B cell (primary cell): ENCODE data around the gene PALLD. TPM values are rescaled to one million over a fixed set of nuclear protein-coding genes. Genes with fewer than 3 reads are reported as not detected.

Source experiments
- ATAC-seq: fragments of 200-7000 bp; cut with Tn5 transposase; one replicate; pipeline ENCODE4 v1.10.0; 2021; ENCODE audit warnings: low read depth, mild to moderate bottlenecking, moderate number of reproducible peaks, moderate library complexity
- CTCF ChIA-PET: fragments of 350-600 bp; sonication (Branson Sonifier 250); formaldehyde crosslinking; loops from one replicate; lab custom pipeline; 2021; ENCODE audit warnings: antibody characterized with exemption, inconsistent platforms; lab: Charles Lee
- POLR2A ChIA-PET: fragments of 350-600 bp; sonication (Branson Sonifier 250); formaldehyde crosslinking; loops from one replicate; lab custom pipeline; 2021; ENCODE audit warnings: antibody characterized with exemption; lab: Charles Lee
- DNase-seq: peaks from one replicate; pipeline ENCODE4 v3.0.0; 2013
- H2AFZ ChIP-seq: 2 replicates; pipeline ENCODE4 v1.6.1; 2012; ENCODE audit warnings: mild to moderate bottlenecking, low read depth, low read length; ENCODE audit not compliant: insufficient read depth, poor library complexity, severe bottlenecking
- H3K27ac ChIP-seq, 2 donors: 1 replicate in 1 of 2; 2 replicates in 1 of 2; pipeline ENCODE4 v1.5.1; 2012 to 2013; ENCODE audit warnings: low read length in 2 of 2, mild to moderate bottlenecking in 2 of 2, moderate library complexity in 1 of 2
- H3K27me3 ChIP-seq, 4 experiments: fragments of 200-600 bp in 1 of 4; sonication (generic) in 1 of 4; replicated peaks in 1 of 4; 1 replicate in 2 of 4; 2 replicates in 2 of 4; pipeline versions ENCODE4 v1.6.1 to v1.7.0; 2013 to 2016; ENCODE audit warnings: low read length in 3 of 4, mild to moderate bottlenecking in 2 of 4, mixed read lengths in 1 of 4, moderate library complexity in 1 of 4; ENCODE audit not compliant: insufficient read depth in 4 of 4, control insufficient read depth in 3 of 4; ENCODE audit errors: control extremely low read depth in 1 of 4
- H3K36me3 ChIP-seq, 2 experiments: replicated peaks in 1 of 2; 1 replicate in 1 of 2; 2 replicates in 1 of 2; pipeline versions ENCODE4 v1.6.1 to v1.7.1; 2013; ENCODE audit warnings: low read length in 1 of 2; ENCODE audit not compliant: insufficient read depth in 2 of 2, control insufficient read depth in 1 of 2; ENCODE audit errors: control extremely low read depth in 1 of 2, extremely low read depth in 1 of 2
- H3K4me1 ChIP-seq, 2 donors: fragments of 200-600 bp in 1 of 2; sonication (generic) in 1 of 2; 1 replicate in 1 of 2; 2 replicates in 1 of 2; pipeline versions ENCODE4 v1.5.1 to v1.6.1; 2013 to 2017; ENCODE audit warnings: low read length in 2 of 2; ENCODE audit not compliant: control insufficient read depth in 2 of 2, insufficient read depth in 2 of 2
- H3K4me2 ChIP-seq: replicated peaks from 2 replicates; pipeline ENCODE3; 2012; ENCODE audit warnings: mild to moderate bottlenecking, low read depth, low read length; ENCODE audit not compliant: poor library complexity, severe bottlenecking
- H3K4me3 ChIP-seq, 5 experiments: fragments of 200-600 bp in 1 of 5; sonication (generic) in 1 of 5; 1 replicate in 3 of 5; 2 replicates in 2 of 5; pipeline versions ENCODE4 v1.5.1 to v1.7.0; 2011 to 2016; ENCODE audit warnings: low read length in 4 of 5, mild to moderate bottlenecking in 4 of 5, low read depth in 2 of 5, control low read depth in 1 of 5, moderate library complexity in 1 of 5; ENCODE audit not compliant: insufficient read depth in 1 of 5; ENCODE audit errors: control extremely low read depth in 1 of 5, extremely low read depth in 1 of 5
- H3K79me2 ChIP-seq: fragments of 200-600 bp; sonication (generic); one replicate; pipeline ENCODE4 v1.6.0; 2016; ENCODE audit warnings: low read length; ENCODE audit not compliant: control insufficient read depth, insufficient read depth
- H3K9ac ChIP-seq: fragments of 200-600 bp; sonication (generic); 2 replicates; pipeline ENCODE4 v1.6.1; 2017; ENCODE audit warnings: mild to moderate bottlenecking, low read length, moderate library complexity
- H3K9me3 ChIP-seq, 3 donors: one replicate each; pipeline versions ENCODE4 v1.6.1 to v1.7.1; 2013; ENCODE audit warnings: low read length in 2 of 3; ENCODE audit not compliant: control insufficient read depth in 2 of 3, insufficient read depth in 1 of 3; ENCODE audit errors: control extremely low read depth in 1 of 3
- H4K20me1 ChIP-seq: 2 replicates; pipeline ENCODE4 v1.6.0; 2012; ENCODE audit warnings: mild to moderate bottlenecking, low read length; ENCODE audit not compliant: insufficient read depth, control insufficient read depth, poor library complexity, severe bottlenecking
- H3K27ac Mint-ChIP-seq: one replicate; pipeline ENCODE4 v1.8.0; 2021; ENCODE audit warnings: mixed read lengths
- H3K27me3 Mint-ChIP-seq: one replicate; pipeline ENCODE4 v1.8.0; 2021; ENCODE audit warnings: mixed read lengths
- H3K4me1 Mint-ChIP-seq: one replicate; pipeline ENCODE4 v1.8.0; 2021; ENCODE audit warnings: mixed read lengths
- H3K4me3 Mint-ChIP-seq: one replicate; pipeline ENCODE4 v1.8.0; 2021; ENCODE audit warnings: mixed read lengths
- H3K9me3 Mint-ChIP-seq: one replicate; pipeline ENCODE4 v1.8.0; 2022; ENCODE audit warnings: mixed read lengths; ENCODE audit not compliant: insufficient read depth
- EZH2 ChIP-seq: IDR thresholded peaks from 2 replicates; pipeline ENCODE4 v1.6.1; 2012; ENCODE audit warnings: borderline replicate concordance, low read depth, mild to moderate bottlenecking, moderate library complexity, low read length; ENCODE audit not compliant: insufficient read depth, poor library complexity, severe bottlenecking
- WGBS: methylation state at CpG from one replicate; pipeline ENCODE4 v1.1.5; 2013; ENCODE audit warnings: missing lambda C conversion rate; ENCODE audit not compliant: insufficient coverage; 5-methylcytosine and 5-hydroxymethylcytosine counted together
- intact Hi-C: fragments of 100-400 bp; cut with micrococcal nuclease; formaldehyde crosslinking; loops from one replicate; pipeline ENCODE4 v1.10.0; 2022
- polyA plus RNA-seq: library from polyadenylated mRNA; depleted of rRNA; stranded (reverse); fragments of >200 nt; gene quantifications from 2 replicates; pipeline ENCODE4 v1.2.3, GENCODE V29; 2012
- total RNA-seq, 2 donors: library from RNA; stranded (reverse); fragments of 120-200 nt in 1 of 2; gene quantifications; 1 replicate in 1 of 2; 2 replicates in 1 of 2; pipeline versions ENCODE4 v1.2.3 to v1.2.4, GENCODE V29; 2013 to 2022
- TF ChIP-seq, protein P1 (sequence below): fragments of 200-600 bp; IDR thresholded peaks from one replicate; pipeline ENCODE4 v1.8.0; 2022; ENCODE audit warnings: antibody characterized with exemption, mild to moderate bottlenecking

Gene PALLD
- total and polyA plus RNA-seq, 2 donors (not counting 1 experiment from before 2014, with no cell fraction given), result 0.63 to 0.71 TPM

DNA sequence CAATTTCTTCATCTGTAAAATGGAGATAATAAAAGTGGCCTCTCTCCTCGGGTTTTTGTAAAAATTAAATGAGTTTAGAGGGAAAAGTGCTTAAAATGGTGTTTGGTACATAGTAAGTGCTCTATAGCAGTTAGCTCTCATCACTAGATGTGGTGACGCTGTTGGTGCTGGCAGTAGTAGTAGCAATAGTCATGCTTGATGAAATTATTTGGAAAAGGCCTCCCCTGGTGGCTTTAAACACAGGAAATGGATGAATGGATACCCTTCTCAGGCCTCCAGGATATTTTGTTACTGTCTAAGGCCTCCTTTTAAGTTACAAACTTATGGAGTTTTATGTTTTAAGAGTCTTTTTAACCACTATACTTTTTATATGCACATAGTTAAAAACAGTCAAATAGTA, 370.3 kb downstream of the PALLD start:
- POLR2A ChIA-PET, result no interaction called here
- WGBS, result 92% methylated on average over 2 of the region's 2 CpGs
- Histone ChIP-seq H3K4me3 (no peak overlapping the region), H3K4me1 (no peaks in the 10 kb centered on the region), H3K9me3 (no peaks in the 10 kb centered on the region), H3K79me2 (no peaks in the 10 kb centered on the region), H2AFZ (no peak overlapping the region), H4K20me1 (no peaks in the 10 kb centered on the region), H3K4me2 (no peak overlapping the region), H3K27ac (no peak overlapping the region), H3K36me3 (no peaks in the 10 kb centered on the region), H3K27me3 (no peaks in the 10 kb centered on the region), H3K9ac (no peak overlapping the region)
- ATAC-seq, result no peak
- Mint-ChIP-seq H3K27ac (no peak overlapping the region), H3K4me3 (no peak overlapping the region), H3K4me1 (no peaks in the 10 kb centered on the region), H3K9me3 (no peaks in the 10 kb centered on the region), H3K27me3 (peaks cover 3% of the 10 kb centered on the region)
- CTCF ChIA-PET, result no interaction called here
- intact Hi-C loops, result no loop called here
- TF ChIP-seq, protein P1, sequence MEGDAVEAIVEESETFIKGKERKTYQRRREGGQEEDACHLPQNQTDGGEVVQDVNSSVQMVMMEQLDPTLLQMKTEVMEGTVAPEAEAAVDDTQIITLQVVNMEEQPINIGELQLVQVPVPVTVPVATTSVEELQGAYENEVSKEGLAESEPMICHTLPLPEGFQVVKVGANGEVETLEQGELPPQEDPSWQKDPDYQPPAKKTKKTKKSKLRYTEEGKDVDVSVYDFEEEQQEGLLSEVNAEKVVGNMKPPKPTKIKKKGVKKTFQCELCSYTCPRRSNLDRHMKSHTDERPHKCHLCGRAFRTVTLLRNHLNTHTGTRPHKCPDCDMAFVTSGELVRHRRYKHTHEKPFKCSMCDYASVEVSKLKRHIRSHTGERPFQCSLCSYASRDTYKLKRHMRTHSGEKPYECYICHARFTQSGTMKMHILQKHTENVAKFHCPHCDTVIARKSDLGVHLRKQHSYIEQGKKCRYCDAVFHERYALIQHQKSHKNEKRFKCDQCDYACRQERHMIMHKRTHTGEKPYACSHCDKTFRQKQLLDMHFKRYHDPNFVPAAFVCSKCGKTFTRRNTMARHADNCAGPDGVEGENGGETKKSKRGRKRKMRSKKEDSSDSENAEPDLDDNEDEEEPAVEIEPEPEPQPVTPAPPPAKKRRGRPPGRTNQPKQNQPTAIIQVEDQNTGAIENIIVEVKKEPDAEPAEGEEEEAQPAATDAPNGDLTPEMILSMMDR, result no peak
- no peak for TF ChIP-seq EZH2
- no peak for DNase-seq

DNA sequence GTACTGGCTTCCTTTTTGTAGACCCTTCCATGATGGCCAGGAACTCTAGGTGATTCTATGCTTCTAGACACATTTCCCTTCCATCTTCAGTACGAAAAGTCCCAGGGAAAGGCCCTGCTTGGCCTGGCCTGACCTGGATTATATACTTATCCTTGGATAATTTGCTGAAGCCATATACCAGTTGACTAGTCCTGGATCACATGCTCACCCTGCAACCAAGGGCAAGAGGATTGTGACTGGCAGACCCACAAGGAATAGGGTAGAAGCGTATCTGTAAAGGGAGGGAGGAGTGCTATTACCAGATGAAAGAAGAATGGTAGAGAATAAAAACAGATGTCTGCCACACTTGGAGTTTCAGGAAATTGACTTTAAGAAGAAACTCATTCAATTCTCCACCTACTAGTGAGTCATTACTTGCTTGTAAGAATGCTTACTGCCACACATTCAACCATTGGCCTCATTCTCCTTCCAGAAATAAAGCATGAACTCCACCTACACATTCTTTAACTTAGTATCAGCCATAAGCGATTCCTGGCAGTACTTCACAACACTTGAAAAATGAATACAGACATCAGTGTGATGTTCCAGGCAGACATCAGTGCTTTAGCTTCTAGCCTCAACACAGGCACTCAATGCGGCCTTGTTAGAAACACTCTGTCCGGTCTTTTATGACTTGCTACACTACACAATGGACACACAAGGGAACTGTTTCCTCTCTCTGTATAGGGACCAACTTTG, 371.4 kb downstream of the PALLD start:
- Histone ChIP-seq H4K20me1 (no peaks in the 10 kb centered on the region), H3K36me3 (no peaks in the 10 kb centered on the region), H3K79me2 (no peaks in the 10 kb centered on the region), H3K9ac (no peak overlapping the region), H3K27ac (no peak overlapping the region), H3K4me3 (no peak overlapping the region), H3K27me3 (no peaks in the 10 kb centered on the region), H3K4me2 (no peak overlapping the region), H3K9me3 (no peaks in the 10 kb centered on the region), H3K4me1 (no peaks in the 10 kb centered on the region), H2AFZ (no peak overlapping the region)
- no peaks in the 10 kb centered on the region for H3K9me3 Mint-ChIP-seq
- DNase-seq, result no peak
- TF ChIP-seq EZH2, result no peak
- TF ChIP-seq, protein P1, result no peak
- H3K27me3 Mint-ChIP-seq, result peaks cover 3% of the 10 kb centered on the region
- ChIA-PET POLR2A (no interaction called here), CTCF (no interaction called here)
- intact Hi-C loops, result no loop called here
- ATAC-seq, result no peak
- no peak overlapping the region for H3K27ac Mint-ChIP-seq
- no peaks in the 10 kb centered on the region for H3K4me1 Mint-ChIP-seq
- no peak overlapping the region for H3K4me3 Mint-ChIP-seq
- WGBS, result 87% methylated on average over 3 of the region's 5 CpGs
